MM.1S (cell line): ENCODE data around the gene CD34.

Experiments used
- EZH2 ChIP-seq: fragments of 300-600 bp; sonication (generic); optimal IDR thresholded peaks from 2 replicates; pipeline ENCODE3; 2017; ENCODE audit warnings: low read depth, mild to moderate bottlenecking, antibody characterized with exemption, low read length, mixed read lengths
- EZH2phosphoT487 ChIP-seq: fragments of 300-600 bp; sonication (generic); IDR thresholded peaks from 2 replicates; pipeline ENCODE4 v1.6.1; 2018; ENCODE audit warnings: antibody characterized with exemption, low read length
- TF ChIP-seq, protein P1 (sequence below): fragments of 300-600 bp; sonication (generic); IDR thresholded peaks from 2 replicates; pipeline ENCODE4 v1.5.1; 2016; ENCODE audit warnings: antibody characterized with exemption, low read length, mixed read lengths

DNA sequence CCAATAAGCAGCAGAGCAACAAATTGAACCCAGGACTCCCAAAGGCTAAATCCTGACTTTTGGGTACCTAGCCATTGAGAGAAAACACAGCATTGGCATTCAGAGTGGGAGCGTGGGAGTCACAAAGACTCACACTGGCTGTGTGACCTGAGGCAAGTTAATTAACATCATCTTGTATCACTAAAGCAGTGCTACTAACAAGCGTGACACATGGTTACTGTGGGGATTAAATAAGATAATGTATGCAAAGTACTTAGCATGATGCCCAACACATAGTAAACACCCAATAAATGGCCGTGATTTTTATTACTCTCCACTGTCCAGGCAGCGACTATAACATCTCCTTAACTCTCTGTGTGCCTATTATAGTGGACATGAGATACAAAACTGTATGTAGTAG lies 73.3 kb downstream of the CD34 start:
- TF ChIP-seq, protein P1, sequence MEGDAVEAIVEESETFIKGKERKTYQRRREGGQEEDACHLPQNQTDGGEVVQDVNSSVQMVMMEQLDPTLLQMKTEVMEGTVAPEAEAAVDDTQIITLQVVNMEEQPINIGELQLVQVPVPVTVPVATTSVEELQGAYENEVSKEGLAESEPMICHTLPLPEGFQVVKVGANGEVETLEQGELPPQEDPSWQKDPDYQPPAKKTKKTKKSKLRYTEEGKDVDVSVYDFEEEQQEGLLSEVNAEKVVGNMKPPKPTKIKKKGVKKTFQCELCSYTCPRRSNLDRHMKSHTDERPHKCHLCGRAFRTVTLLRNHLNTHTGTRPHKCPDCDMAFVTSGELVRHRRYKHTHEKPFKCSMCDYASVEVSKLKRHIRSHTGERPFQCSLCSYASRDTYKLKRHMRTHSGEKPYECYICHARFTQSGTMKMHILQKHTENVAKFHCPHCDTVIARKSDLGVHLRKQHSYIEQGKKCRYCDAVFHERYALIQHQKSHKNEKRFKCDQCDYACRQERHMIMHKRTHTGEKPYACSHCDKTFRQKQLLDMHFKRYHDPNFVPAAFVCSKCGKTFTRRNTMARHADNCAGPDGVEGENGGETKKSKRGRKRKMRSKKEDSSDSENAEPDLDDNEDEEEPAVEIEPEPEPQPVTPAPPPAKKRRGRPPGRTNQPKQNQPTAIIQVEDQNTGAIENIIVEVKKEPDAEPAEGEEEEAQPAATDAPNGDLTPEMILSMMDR: no peak
- TF ChIP-seq EZH2phosphoT487: no peak
- no peak for TF ChIP-seq EZH2
